ENCODE results near the gene FCHO1. TPM values are rescaled to one million over a fixed set of nuclear protein-coding genes. Genes with fewer than 3 reads are reported as not detected.
A peak's percentile ranks its signal among the peaks of the same experiment; 100 is the strongest.
"Not testable (repeated sequence)": the region's sequence is repeated elsewhere in the genome, so short reads cannot be mapped to it uniquely, and the experiment has no call there.

Gene FCHO1
- total RNA-seq, 1 experiment from 2014 or later = 1.2 TPM

- peak; percentile 86 for DNase-seq (ENCODE audit: low spot score)
These were observed 43.6 kb downstream of the FCHO1 start, which contains the start of gene B3GNT3 for GRCh38 chr19:17794731-17795494. B3GNT3 (plus strand) TSS chr19:17795138; CDS start chr19:17807808, 12,670 bp downstream.

- no peak for DNase-seq (ENCODE audit: low spot score)
These were observed 44.2 kb downstream of the FCHO1 start for GRCh38 chr19:17795495-17795856.

- DNase-seq (ENCODE audit: low spot score) = peak; percentile 61
These were observed 44.9 kb downstream of the FCHO1 start for GRCh38 chr19:17796013-17796837.

- no peak for DNase-seq (ENCODE audit: low spot score)
These were observed 45.7 kb downstream of the FCHO1 start for GRCh38 chr19:17796838-17797423.

- DNase-seq (ENCODE audit: low spot score) = peak; percentile 82
These were observed 46.3 kb downstream of the FCHO1 start for GRCh38 chr19:17797424-17798201.

DNA sequence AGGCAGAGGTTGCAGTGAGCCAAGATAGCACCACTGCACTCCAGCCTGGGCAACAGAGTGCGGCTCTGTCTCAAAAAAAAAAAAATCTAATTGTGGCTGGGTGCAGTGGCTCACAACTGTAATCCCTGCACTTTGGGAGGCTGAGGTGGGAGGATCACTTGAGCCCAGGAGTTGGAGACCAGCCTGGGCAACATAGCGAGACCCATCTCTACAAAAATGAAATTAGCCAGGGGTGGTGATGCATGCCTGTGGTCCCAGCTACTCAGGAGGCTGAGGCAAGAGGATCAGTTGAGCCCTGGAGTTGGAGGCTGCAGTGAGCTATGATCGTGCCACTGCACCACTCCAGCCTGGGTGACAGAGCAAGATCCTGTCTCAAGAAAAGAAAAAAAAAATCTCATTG, 47.3 kb downstream of the FCHO1 start:
- not testable (repeated sequence) for DNase-seq (ENCODE audit: low spot score)

DNA sequence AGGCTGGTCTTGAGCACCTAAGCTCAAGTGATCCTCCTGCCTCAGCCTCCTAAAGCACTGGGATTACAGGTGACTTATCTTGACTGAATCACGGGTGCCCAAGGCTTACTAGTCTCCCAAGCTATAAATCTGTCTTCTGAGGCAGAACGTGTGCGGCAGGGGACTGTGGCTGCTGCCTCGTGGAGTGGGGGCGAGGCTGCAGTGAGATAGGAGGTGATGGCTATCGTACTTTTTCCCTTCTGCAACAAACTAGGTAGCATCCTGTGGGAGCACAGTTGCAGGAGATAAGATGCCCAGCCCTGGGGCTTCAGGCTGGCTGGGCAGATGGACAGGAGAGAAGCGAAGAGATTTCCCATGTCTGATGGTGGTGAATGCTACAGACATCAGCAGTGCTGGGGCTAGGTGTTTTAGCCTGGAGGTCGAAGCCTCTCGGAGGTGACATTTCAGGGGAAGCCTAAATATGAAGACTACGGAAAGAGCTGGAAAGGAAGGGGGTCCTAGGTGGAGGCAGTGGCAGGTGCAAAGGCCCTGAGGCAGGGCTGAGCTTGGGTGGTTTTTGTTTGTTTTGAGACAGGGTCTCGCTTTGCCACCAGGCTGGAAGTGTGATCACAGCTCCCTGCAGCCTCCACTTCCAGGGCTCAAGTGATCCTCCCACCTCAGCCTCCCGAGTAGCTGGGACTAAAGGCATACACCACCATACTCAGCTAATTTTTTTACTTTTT, 51.0 kb downstream of the FCHO1 start:
- no peak for DNase-seq (ENCODE audit: low spot score)

GRCh38 chr19:17803264-17803896, 52.1 kb downstream of the FCHO1 start:
- no peak for DNase-seq (ENCODE audit: low spot score)

GRCh38 chr19:17805427-17805826, 54.1 kb downstream of the FCHO1 start:
- DNase-seq (ENCODE audit: low spot score) = no peak

GRCh38 chr19:17806945-17807344, 55.7 kb downstream of the FCHO1 start:
- no peak for DNase-seq (ENCODE audit: low spot score)

GRCh38 chr19:17807731-17808316, 56.5 kb downstream of the FCHO1 start:
- DNase-seq (ENCODE audit: low spot score) = no peak

DNA sequence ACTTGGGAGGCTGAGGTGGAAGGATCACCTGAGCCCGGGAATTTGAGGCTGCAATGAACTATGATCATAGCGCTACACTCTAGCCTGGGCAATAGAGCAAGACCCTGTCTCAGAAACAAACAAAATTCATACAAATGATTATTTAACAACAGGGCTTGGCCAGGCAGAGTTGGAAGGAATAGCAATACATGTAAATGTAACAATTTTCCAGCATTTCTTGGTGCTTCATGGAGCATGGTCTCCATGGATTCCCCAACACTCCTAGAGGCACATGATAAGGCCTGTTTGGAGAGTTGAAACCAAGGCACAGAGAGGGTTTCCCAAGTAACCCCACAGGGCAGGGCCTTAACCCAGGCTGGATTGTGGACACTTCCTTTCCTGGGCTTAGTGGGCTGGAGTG, 59.8 kb downstream of the FCHO1 start:
- DNase-seq (ENCODE audit: low spot score) = no peak

DNA sequence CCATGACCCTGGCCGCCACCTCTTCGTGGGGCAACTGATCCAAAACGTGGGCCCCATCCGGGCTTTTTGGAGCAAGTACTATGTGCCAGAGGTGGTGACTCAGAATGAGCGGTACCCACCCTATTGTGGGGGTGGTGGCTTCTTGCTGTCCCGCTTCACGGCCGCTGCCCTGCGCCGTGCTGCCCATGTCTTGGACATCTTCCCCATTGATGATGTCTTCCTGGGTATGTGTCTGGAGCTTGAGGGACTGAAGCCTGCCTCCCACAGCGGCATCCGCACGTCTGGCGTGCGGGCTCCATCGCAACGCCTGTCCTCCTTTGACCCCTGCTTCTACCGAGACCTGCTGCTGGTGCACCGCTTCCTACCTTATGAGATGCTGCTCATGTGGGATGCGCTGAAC, 60.4 kb downstream of the FCHO1 start:
- DNase-seq (ENCODE audit: low spot score) = no peak

DNA sequence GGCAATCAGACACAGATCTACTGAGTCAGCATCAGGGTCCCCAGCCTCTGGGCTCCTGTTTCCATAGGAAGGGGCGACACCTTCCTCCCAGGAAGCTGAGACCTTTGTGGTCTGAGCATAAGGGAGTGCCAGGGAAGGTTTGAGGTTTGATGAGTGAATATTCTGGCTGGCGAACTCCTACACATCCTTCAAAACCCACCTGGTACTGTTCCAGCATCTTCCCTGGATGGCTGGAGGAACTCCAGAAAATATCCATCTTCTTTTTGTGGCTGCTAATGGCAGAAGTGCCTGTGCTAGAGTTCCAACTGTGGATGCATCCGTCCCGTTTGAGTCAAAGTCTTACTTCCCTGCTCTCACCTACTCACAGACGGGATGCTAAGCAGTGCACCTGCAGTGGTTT, 60.8 kb downstream of the FCHO1 start:
- DNase-seq (ENCODE audit: low spot score) = no peak

DNA sequence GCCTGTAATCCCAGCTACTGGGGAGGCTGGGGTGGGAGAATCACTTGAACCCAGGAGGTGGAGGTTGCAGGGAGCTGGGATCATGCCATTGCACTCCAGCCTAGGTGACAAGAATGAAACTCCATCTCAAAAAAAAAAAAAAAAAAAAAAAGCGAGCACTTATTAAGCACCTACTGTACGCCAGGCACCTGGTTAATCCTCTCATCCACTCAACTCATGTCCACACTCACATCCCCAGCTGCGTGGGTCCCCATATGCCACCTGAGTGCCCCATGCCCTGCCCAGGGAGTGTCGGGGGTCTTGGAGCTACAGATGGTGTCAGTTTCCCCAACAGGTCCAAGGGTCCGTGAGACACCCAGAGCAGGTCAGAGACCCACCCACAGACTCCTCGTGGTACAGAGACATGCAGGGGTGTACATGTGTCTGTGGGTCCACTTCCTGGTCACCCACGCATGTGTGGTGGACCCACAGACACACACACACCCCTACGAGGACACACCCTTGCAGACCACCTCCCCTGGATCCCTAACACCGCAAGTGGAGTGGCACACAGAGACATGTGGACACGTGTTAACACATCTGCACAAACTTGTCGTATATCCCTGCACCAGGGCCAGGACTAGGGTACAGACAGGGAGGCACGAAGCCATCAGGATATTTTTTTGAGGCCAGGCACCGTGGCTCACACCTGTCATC, 66.5 kb downstream of the FCHO1 start:
- DNase-seq (ENCODE audit: low spot score) = no peak

DNA sequence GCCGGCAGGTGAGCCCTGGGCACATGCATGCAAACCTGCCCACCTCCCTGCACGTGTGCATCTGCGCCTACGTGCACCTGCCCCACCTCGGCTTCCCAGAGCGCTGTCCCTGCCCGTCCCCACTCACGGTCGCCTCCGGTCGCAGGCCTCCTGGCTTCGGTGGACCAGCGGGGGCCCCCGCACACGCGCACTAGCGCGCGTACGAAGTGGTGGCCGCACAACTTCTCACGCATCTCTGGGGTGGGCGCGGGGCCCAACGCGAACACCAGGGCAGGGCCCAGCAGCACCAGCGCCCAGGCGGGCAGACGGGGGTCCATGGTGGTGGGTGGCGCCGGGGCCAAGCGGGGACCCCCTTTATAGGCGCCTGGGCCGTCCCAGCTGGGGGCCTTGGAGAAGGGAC, 69.9 kb downstream of the FCHO1 start, which contains the start of gene INSL3:
INSL3 (minus strand) TSS at position 330 of the 400 bp plus-strand sequence; CDS start at position 317, 13 bp downstream.
- DNase-seq (ENCODE audit: low spot score) = no peak

- DNase-seq (ENCODE audit: low spot score) = no peak
These were observed 73.1 kb downstream of the FCHO1 start for GRCh38 chr19:17824339-17824738.

DNA sequence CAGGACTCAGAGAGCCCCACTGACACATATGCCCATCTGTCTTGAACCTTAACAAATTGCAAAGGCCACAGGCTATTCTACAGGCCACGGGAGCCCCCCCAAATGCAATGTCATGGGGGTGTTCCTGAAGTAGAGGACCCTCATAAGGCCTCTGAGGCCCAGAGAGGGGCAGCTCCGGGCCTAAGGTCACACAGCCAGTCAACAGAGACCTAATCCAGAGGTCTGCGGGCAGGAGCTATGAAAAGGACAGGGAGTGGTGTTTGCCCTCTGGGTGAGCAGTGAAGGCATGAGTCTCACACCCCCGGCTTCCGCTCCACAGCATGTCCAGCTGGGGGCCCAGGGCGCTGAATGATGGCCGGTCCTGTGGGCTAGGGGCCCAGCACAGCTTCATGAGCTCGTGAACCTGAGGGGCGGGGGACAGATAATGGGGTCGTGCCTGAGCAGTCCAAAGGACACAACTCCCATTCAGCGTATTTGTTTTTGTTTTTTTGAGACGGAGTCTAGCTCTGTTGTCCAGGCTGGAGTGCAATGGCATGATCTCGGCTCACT, 75.3 kb downstream of the FCHO1 start:
- no peak for DNase-seq (ENCODE audit: low spot score)

All from HT-29 (cell line).